CD4-positive, CD25-positive, alpha-beta regulatory T cell (primary cell): ENCODE results near the gene WWOX. TPM values are rescaled to one million over a fixed set of nuclear protein-coding genes. Genes with fewer than 3 reads are reported as not detected.

Source experiments
- ATAC-seq, 2 donors: fragments of 150-1000 bp; cut with Tn5 transposase; one replicate each; pipeline ENCODE4 v1.10.0; 2021; ENCODE audit warnings: low read depth in 2 of 2, moderate number of reproducible peaks in 2 of 2, moderate library complexity in 1 of 2
- DNase-seq, 3 donors: peaks; one replicate each; pipeline versions ENCODE4 v3.0.0 to v3.0.0-alpha.2; 2012 to 2022; ENCODE audit warnings: mixed read lengths in 1 of 3
- H3K27ac ChIP-seq: one replicate; pipeline ENCODE4 v1.7.0; 2013; ENCODE audit warnings: mild to moderate bottlenecking, low read length; ENCODE audit not compliant: insufficient read depth, poor library complexity, severe bottlenecking
- H3K27me3 ChIP-seq: one replicate; pipeline ENCODE4 v1.7.0; 2013; ENCODE audit warnings: low read length; ENCODE audit not compliant: control insufficient read depth, insufficient read depth
- H3K36me3 ChIP-seq: one replicate; pipeline ENCODE4 v1.7.0; 2013; ENCODE audit warnings: mild to moderate bottlenecking, low read length, moderate library complexity; ENCODE audit not compliant: control insufficient read depth, insufficient read depth
- H3K4me1 ChIP-seq: 2 replicates; pipeline ENCODE4 v1.7.0; 2013; ENCODE audit warnings: mild to moderate bottlenecking, low read length; ENCODE audit not compliant: insufficient read depth, control insufficient read depth, poor library complexity, severe bottlenecking
- H3K4me3 ChIP-seq: one replicate; pipeline ENCODE4 v1.7.0; 2013; ENCODE audit warnings: low read depth, mild to moderate bottlenecking, low read length, moderate library complexity
- H3K9me3 ChIP-seq, 2 experiments: 1 replicate in 1 of 2; 2 replicates in 1 of 2; pipeline ENCODE4 v1.7.0; 2013; ENCODE audit warnings: low read length in 2 of 2, mild to moderate bottlenecking in 1 of 2, moderate library complexity in 1 of 2; ENCODE audit not compliant: control insufficient read depth in 2 of 2
- H3K27ac Mint-ChIP-seq, 3 donors: one replicate each; pipeline ENCODE4 v1.8.0; 2020 to 2022; ENCODE audit warnings: mild to moderate bottlenecking in 3 of 3, mixed read lengths in 3 of 3, moderate library complexity in 2 of 3
- H3K27me3 Mint-ChIP-seq: one replicate; pipeline ENCODE4 v1.8.0; 2022; ENCODE audit warnings: mild to moderate bottlenecking, mixed read lengths
- H3K36me3 Mint-ChIP-seq: one replicate; pipeline ENCODE4 v1.8.0; 2020; ENCODE audit warnings: mixed read lengths
- H3K4me1 Mint-ChIP-seq, 4 donors: one replicate each; pipeline ENCODE4 v1.8.0; 2020 to 2022; ENCODE audit warnings: mixed read lengths in 4 of 4, mild to moderate bottlenecking in 1 of 4
- H3K4me3 Mint-ChIP-seq, 4 donors: one replicate each; pipeline ENCODE4 v1.8.0; 2020 to 2022; ENCODE audit warnings: mild to moderate bottlenecking in 4 of 4, mixed read lengths in 4 of 4, moderate library complexity in 3 of 4
- H3K9me3 Mint-ChIP-seq, 7 donors: one replicate each; pipeline ENCODE4 v1.8.0; 2020 to 2022; ENCODE audit warnings: mixed read lengths in 7 of 7, mild to moderate bottlenecking in 3 of 7, moderate library complexity in 2 of 7
- polyA plus RNA-seq, 4 donors: library from polyadenylated mRNA; unstranded; fragments of 300-500 nt; fragmentation: Illumina TruSeq; gene quantifications; one replicate each; pipeline ENCODE4 v1.2.3, GENCODE V29; 2021
- total RNA-seq: library from RNA; stranded (reverse); gene quantifications from one replicate; pipeline ENCODE4 v1.2.3, GENCODE V29; 2022

The WWOX gene
- total and polyA plus RNA-seq, 5 donors from 2014 or later = 10.3 to 18.6 (median 12.8) TPM

- H3K4me1 ChIP-seq = no peaks in the 10 kb centered on the region
- Mint-ChIP-seq H3K27ac (no peak overlapping the region), H3K27me3 (no peaks in the 10 kb centered on the region), H3K36me3 (no peaks in the 10 kb centered on the region), H3K4me3 (no peak overlapping the region), H3K9me3 (peaks cover 0 to 3% (median 0%) of the 10 kb centered on the region in 7 donors), H3K4me1 (no peaks in the 10 kb centered on the region)
- DNase-seq (no peak), ATAC-seq (no peak)
- H3K27me3 ChIP-seq = no peaks in the 10 kb centered on the region
- H3K36me3 ChIP-seq = no peaks in the 10 kb centered on the region
- H3K4me3 ChIP-seq = no peak overlapping the region
- no peak overlapping the region for H3K27ac ChIP-seq
- H3K9me3 ChIP-seq = no peaks in the 10 kb centered on the region
These were observed 443.0 kb downstream of the WWOX start for GRCh38 chr16:78542419-78542818.

DNA sequence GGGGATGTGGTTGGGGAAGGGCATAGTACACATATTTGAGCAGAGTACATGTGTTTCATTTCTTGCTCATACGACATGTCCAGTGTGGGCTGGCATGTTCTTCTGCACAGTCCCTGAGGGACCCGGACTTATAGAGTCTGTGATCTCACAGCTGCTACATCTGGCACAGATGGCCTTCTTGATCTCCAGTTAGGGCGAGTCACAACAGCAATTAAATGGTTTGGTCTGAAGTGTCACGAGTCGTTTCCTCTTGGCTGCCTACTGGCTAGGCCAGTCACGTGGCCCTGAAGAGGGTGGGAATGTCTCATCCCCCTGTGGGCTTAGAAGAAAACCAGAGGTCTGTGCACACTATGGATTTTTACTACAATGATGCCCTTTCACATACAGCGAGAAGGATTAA is 443.6 kb downstream of the WWOX start:
- no peak for DNase-seq
- Mint-ChIP-seq H3K27me3 (no peaks in the 10 kb centered on the region), H3K9me3 (peaks cover 0 to 3% (median 0%) of the 10 kb centered on the region in 7 donors), H3K4me3 (no peak overlapping the region), H3K4me1 (no peaks in the 10 kb centered on the region), H3K36me3 (no peaks in the 10 kb centered on the region), H3K27ac (no peak overlapping the region)
- Histone ChIP-seq H3K27me3 (no peaks in the 10 kb centered on the region), H3K9me3 (no peaks in the 10 kb centered on the region), H3K27ac (no peak overlapping the region), H3K4me1 (no peaks in the 10 kb centered on the region), H3K36me3 (no peaks in the 10 kb centered on the region), H3K4me3 (no peak overlapping the region)
- ATAC-seq = no peak

DNA sequence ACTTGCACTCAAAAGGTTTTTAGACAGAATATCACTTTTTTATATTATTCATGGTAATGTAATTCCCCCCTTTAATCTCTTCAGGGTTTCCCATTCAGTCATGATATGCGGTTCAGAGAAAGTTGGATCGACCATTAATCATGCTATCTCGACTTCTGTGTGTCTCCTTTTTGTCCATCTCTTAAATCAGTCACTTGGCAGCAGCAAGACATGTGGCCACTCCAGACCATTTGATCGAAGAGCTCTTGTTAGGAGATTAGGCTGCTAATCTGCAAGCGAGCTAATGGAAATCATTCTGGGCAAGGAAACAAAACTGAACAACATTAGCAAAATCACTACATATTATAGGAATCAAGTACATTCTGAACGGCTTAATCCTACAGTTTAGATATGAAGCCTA is 449.9 kb downstream of the WWOX start:
- no peak for DNase-seq
- H3K36me3 ChIP-seq = no peaks in the 10 kb centered on the region
- H3K4me3 Mint-ChIP-seq = no peak overlapping the region
- no peaks in the 10 kb centered on the region for H3K27me3 ChIP-seq
- H3K27ac ChIP-seq = no peak overlapping the region
- H3K36me3 Mint-ChIP-seq = no peaks in the 10 kb centered on the region
- ATAC-seq = no peak
- H3K9me3 Mint-ChIP-seq = peaks cover 0 to 1% (median 0%) of the 10 kb centered on the region in 7 donors
- H3K4me1 ChIP-seq = no peaks in the 10 kb centered on the region
- H3K27ac Mint-ChIP-seq = no peak overlapping the region
- no peaks in the 10 kb centered on the region for H3K27me3 Mint-ChIP-seq
- H3K4me1 Mint-ChIP-seq = peaks cover 0 to 3% (median 0%) of the 10 kb centered on the region in 4 donors
- H3K9me3 ChIP-seq = no peaks in the 10 kb centered on the region
- no peak overlapping the region for H3K4me3 ChIP-seq

GRCh38 chr16:78551487-78552085 is 452.1 kb downstream of the WWOX start:
- Mint-ChIP-seq H3K9me3 (no peaks in the 10 kb centered on the region), H3K36me3 (no peaks in the 10 kb centered on the region), H3K4me3 (no peak overlapping the region), H3K27ac (no peak overlapping the region), H3K27me3 (no peaks in the 10 kb centered on the region), H3K4me1 (peaks cover 0 to 3% (median 0%) of the 10 kb centered on the region in 4 donors)
- Histone ChIP-seq H3K27ac (no peak overlapping the region), H3K9me3 (no peaks in the 10 kb centered on the region), H3K4me1 (no peaks in the 10 kb centered on the region), H3K4me3 (no peak overlapping the region), H3K27me3 (no peaks in the 10 kb centered on the region), H3K36me3 (no peaks in the 10 kb centered on the region)
- DNase-seq = no peak
- no peak for ATAC-seq

GRCh38 chr16:78552106-78552675 is 452.7 kb downstream of the WWOX start:
- H3K36me3 Mint-ChIP-seq = no peaks in the 10 kb centered on the region
- H3K9me3 Mint-ChIP-seq = no peaks in the 10 kb centered on the region
- H3K27me3 Mint-ChIP-seq = no peaks in the 10 kb centered on the region
- DNase-seq (no peak), ATAC-seq (no peak)
- peak overlapping the region in 1 of 3 donors; percentile 65 for H3K27ac Mint-ChIP-seq
- H3K4me1 Mint-ChIP-seq = peaks cover 0 to 3% (median 0%) of the 10 kb centered on the region in 4 donors
- Histone ChIP-seq H3K27ac (no peak overlapping the region), H3K9me3 (no peaks in the 10 kb centered on the region), H3K4me3 (no peak overlapping the region), H3K4me1 (no peaks in the 10 kb centered on the region), H3K27me3 (no peaks in the 10 kb centered on the region), H3K36me3 (no peaks in the 10 kb centered on the region)
- no peak overlapping the region for H3K4me3 Mint-ChIP-seq

GRCh38 chr16:78552716-78553115 is 453.3 kb downstream of the WWOX start:
- H3K9me3 Mint-ChIP-seq = no peaks in the 10 kb centered on the region
- H3K27ac Mint-ChIP-seq = no peak overlapping the region
- peaks cover 0 to 3% (median 0%) of the 10 kb centered on the region in 4 donors for H3K4me1 Mint-ChIP-seq
- no peak overlapping the region for H3K4me3 Mint-ChIP-seq
- DNase-seq = no peak
- no peak overlapping the region for H3K27ac ChIP-seq
- H3K36me3 ChIP-seq = no peaks in the 10 kb centered on the region
- H3K36me3 Mint-ChIP-seq = no peaks in the 10 kb centered on the region
- no peaks in the 10 kb centered on the region for H3K4me1 ChIP-seq
- H3K9me3 ChIP-seq = no peaks in the 10 kb centered on the region
- H3K27me3 ChIP-seq = no peaks in the 10 kb centered on the region
- ATAC-seq = no peak
- H3K27me3 Mint-ChIP-seq = no peaks in the 10 kb centered on the region
- no peak overlapping the region for H3K4me3 ChIP-seq

GRCh38 chr16:78553268-78554039 is 454.0 kb downstream of the WWOX start:
- Histone ChIP-seq H3K4me3 (no peak overlapping the region), H3K27me3 (no peaks in the 10 kb centered on the region), H3K4me1 (no peaks in the 10 kb centered on the region), H3K36me3 (no peaks in the 10 kb centered on the region), H3K27ac (no peak overlapping the region), H3K9me3 (no peaks in the 10 kb centered on the region)
- ATAC-seq (no peak), DNase-seq (no peak)
- no peak overlapping the region for H3K4me3 Mint-ChIP-seq
- no peaks in the 10 kb centered on the region for H3K9me3 Mint-ChIP-seq
- no peaks in the 10 kb centered on the region for H3K36me3 Mint-ChIP-seq
- H3K4me1 Mint-ChIP-seq = peaks cover 0 to 3% (median 0%) of the 10 kb centered on the region in 4 donors
- no peaks in the 10 kb centered on the region for H3K27me3 Mint-ChIP-seq
- no peak overlapping the region for H3K27ac Mint-ChIP-seq
